Measurements from ENCODE around the gene EFNA2.
"Not testable (repeated sequence)": the region's sequence is repeated elsewhere in the genome, so short reads cannot be mapped to it uniquely, and the experiment has no call there.

Gene EFNA2

DNA sequence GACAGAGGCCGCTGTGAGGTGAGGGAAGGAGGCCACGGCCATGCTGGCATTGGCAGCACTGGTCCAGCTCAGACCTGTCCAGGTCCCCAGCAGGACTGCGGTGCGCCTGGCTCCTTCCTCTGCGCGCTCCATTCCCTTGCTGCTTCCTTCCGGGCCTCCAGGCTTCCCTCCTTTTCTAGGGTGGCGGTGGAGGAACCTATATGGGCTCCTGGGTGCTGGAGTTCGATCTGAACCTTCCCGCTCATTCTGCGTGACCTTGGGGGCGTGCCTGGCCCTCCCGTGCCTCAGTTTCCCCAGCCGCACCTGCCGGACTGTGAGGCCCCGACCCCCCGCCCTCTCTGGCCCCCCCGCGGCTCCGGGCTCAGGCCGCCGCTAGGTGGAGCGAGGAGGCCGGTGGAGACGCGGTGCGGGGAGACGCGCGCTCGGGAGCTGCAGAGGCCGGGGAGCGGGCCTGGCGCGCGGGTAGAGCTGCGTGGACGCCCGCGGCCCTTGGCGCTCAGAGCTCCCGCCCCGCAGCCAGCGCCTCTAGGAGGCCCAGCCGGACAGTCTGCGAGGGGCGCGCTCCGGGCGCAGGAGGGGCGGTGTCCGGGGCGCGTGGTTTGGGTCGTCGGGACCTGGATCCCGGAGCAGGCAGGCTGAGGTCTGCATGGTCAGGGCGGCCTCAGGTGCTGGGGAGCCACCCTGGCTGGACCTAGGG lies 29.9 kb downstream of the EFNA2 start:
- peak in 1 of 3 donors; percentile 26 for DNase-seq (ENCODE audit: low read depth in 2 of 3, low spot score in 1 of 3)

DNA sequence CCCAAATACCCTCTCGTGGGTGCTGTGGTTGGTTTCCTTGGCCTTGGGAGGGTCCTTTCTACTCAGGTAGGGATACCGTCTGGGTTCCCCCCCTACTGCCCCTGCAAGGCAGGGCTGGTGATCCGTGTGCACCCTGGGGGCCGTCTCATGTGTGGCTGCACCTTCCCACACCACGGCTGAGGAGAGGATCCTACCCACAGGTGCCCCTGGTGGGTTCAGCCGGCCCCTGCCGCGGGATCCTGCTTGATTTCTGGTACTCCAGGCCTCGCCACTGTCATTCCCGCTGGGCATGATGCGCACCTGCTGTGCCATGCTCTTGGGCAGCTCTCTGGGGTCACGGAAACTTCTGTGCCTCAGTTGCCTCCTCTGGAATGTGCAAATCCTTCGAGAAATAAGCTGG lies 30.8 kb downstream of the EFNA2 start:
- no peak for DNase-seq (ENCODE audit: low read depth in 2 of 3, low spot score in 1 of 3)

DNA sequence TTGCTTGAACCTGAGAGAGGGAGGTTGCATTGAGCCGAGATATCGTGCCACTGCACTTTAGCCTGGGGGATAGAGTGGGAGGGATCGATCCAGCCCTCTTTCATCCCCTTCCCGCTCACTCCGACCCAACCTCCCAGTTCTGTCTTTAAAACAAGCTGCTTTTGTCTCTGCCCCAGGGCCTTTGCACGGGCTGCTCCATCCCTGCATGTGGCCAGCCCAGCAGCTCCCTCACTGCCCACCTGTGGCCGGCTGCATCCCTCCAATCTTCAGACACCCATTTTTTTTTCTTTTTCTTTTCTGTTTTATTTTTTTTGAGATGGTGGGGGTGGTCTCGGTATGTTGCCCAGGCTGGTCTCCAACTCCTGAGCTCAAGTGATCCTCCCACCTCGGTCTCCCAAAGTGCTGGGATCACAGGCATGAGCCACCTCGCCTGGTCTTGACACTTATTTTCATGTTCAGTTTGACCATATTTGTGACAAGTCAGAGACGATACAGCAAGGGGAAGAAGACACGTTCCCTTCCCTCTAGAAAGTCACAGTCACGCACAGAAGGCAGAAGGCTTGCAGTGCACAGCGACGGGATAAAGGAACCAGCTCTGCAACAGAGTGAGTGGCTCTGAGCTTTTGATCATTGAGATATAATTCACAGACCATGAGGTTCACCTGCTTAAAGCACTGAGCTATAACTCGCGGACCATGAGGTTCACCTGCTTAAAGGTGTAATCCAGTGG lies 31.8 kb downstream of the EFNA2 start:
- DNase-seq (ENCODE audit: low read depth in 2 of 3, low spot score in 1 of 3) = no peak

DNA sequence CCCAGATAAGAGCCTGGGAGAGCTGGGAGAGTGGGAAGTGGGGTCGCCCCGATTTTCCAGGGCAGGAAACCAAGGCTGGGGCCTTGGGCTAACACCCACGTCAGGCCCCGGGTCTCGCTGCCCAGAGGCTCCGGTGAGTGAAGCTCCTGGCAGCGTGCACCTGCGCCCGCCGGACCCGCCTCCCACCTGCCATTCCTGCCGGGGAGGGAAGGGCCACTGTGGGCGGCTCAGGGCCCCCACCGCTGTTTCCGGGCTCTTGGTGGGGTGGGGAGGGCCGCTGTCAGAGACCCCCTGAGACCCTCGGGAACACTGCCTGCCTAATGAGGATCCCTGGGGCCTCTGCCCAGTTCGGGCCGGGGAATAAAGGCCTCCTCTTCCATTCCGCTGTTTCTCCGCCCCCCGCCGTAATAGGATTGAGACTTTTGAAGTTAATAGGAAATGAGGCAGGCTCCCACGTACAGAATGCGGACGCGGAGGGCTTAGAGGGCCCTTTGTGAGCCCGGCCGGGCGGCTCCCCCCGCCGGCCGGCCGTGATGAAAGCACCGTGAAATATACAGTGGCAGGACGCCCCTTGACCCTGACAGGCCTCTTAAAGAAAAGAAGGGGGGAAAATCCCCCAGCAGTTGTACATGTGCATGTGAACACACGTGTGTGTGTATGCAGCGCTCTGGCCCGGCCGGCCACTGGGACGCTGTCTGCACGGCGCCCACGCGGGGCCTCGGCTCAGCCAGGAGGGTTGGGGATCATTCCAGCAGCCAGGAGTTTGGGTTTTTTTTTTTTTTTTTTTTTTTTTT lies 33.2 kb downstream of the EFNA2 start:
- DNase-seq (ENCODE audit: low read depth in 2 of 3, low spot score in 1 of 3) = no peak

DNA sequence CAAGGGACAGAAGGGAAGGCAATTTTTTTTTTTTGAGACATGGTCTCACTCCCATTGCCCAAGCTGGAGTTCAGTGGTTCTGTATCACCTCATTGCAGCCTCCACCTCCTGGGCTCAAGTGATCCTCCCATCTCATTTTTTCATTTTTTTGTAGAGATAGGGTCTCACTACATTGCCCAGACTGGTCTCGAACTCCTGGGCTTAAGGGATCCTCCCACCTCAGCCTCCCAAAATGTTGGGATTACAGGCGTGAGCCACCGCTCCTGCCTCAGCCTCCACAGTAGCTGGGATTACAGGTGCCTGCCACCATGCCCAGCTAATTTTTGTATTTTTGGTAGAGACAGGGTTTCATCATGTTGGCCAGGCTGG lies 34.6 kb downstream of the EFNA2 start:
- not testable (repeated sequence) for DNase-seq (ENCODE audit: low read depth in 2 of 3, low spot score in 1 of 3)

DNA sequence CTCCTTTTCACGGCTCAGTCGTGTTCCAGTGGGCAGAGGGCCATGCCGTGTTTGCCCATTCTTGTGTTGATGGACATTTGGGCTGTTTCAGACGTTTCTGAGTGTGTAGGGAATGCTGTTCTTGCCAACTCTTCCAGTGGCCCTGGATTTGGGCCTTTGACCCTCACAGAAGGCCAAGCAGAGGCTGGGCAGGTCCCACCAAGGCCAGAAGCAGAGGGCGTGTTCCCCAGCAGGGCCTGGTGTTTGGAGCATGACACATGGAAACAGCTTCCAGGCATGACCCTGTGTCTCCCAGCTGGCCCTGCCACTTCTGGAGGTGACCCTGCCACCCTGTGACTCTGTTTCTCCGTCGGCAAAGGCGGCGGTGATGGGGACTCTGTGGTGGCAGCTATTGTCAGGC lies 35.9 kb downstream of the EFNA2 start:
- DNase-seq (ENCODE audit: low read depth in 2 of 3, low spot score in 1 of 3) = no peak

DNA sequence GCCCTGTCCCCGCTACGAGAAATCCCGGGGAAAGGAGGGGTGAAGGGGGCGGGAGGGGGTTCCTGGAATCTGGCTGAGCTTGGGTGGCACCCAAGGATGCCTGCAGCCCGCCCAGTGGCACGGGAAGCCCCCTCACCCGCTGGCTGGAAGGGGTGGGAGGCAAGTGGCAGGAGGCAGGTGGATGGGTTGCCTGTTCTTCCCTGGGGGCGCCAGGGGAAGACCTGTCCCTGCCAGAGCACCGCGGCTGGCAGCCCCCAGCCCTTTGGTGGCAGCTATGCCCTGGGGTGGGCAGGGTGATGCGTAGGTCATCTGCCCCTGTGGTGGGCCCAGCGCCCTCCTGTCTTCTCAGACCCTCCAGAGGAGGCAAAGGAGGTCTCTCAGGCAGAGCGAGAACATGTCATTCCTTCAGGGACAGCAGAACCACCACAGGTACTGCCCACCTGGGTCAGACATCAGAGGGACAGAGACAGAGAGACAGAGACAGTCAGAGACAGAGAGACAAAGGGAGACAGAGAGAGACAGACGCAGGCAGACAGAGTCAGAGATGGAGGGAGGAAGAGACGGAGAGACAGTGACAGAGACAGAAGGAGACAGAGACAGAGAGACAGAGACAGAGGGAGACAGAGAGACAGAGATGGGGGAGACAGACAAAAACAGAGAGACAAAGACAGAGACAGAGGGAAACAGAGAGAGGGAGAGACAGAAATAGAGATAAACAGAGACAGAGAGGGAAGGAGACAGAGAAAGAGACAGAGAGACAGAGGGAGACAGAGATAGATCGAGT lies 36.7 kb downstream of the EFNA2 start:
- DNase-seq (ENCODE audit: low read depth in 2 of 3, low spot score in 1 of 3) = no peak

DNA sequence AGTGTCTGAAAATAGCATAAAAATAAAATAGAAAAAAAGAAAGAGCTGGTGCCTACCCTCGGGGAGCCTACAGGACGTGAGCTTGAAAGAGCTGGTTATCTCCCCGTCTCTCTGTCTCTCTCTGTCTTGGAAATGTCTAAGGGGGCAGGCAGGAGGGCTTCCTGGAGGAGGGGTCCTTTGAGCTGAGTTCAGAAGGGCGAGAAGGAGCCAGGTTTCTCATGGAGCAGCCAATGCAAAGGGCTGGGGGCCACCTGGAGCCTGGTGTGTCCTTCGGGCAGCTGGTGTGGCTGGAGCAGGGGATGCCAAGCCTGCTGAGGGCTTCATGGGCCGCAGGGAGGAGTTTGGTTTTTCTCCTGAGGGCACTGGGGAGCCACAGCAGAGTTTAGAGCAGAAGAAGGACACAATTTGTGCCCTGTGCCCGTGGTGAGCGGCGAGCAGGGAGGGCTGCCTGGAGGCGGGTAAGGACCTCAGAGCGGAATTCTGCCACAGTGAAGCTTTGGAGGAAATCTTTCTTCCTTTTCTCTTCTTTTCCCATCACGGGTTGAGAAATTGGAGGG lies 38.7 kb downstream of the EFNA2 start:
- DNase-seq (ENCODE audit: low read depth in 2 of 3, low spot score in 1 of 3) = no peak

DNA sequence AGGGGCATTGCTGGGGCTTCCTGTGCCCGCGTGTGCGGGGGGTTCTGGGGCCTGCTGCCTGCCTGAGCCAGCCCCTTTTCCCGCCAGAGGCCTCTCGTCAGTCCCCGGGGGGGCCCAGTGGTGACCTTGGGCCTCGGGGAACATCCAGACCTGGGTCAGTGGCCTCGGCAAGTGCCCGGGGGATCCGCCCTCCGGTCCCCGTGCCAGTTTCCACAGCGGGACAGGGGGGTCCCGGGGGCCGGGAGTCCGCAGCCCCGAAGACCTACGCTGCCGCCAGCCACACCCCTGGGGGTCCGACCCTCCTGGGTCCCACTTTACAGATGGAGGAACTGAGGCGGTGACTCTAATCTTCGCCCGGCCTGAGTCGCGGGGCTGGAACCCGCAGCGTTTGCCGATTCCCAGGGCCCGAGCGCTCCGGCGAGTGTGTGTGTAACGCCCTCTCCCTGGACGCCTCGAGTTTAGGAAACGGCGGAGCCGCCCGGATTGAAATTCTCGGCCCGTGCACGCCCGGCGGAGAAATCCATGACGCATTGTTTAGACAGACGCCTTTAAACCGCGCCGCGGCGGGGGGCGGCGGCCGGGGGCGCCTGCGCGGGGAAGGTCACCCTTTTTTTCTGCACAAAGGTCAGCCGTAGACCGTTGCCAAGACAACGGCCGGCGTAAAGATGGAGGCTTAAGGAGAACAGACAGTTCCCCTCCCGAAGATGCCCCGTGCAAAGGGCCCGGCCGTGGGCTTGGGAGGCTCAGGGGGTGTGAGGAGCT lies 39.3 kb downstream of the EFNA2 start:
- peak; percentile 6 to 15 (median 14) for DNase-seq (ENCODE audit: low read depth in 2 of 3, low spot score in 1 of 3)

DNA sequence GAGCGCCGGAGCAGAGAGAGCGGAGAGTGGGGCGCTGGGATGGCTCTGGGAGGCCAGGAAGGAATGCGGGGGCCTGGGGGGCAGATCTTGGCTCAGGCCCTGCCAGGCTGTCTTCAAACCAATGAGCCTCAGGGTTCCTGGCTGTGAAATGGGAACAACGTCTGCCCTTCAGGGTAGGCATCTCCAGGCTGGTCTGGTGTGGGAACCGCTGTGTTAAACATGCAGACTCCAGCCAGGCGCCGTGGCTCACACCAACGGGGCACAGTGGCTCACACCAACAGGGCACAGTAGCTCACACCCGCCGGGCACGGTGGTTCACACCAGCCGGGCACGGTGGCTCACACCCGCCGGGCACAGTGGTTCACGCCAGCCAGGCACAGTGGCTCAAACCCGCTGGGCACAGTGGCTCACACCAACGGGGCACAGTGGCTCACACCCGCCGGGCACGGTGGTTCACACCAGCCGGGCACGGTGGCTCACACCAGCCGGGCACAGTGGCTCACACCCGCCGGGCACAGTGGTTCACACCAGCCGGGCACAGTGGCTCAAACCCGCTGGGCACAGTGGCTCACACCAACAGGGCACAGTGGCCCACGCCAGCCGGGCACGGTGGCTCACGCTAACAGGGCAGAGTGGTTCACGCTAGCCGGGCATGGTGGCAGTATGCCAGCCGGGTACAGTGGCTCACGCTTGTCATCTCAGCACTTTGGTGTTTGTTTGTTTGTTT lies 40.1 kb downstream of the EFNA2 start:
- DNase-seq (ENCODE audit: low read depth in 2 of 3, low spot score in 1 of 3) = no peak

DNA sequence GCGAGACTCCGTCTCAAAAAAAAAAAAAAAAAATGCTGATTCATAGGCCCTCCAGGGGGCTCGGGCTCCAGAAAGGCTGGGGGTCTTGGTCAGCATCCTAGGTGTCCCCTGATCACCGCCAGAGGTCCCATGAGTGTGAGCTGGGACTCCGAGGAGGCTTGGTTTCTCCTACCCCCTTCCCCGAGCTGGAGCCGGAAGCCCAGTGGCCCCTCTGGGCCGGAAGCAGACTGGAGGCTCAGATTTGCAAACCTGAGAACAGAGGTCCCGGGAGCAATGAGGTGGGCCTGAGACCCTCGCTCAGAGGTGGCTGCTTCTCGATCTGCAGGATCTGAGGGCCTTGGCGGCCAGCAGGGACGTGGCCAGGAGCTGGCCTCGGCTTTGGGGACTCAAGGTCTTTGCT lies 41.5 kb downstream of the EFNA2 start:
- DNase-seq (ENCODE audit: low read depth in 2 of 3, low spot score in 1 of 3) = no peak

DNA sequence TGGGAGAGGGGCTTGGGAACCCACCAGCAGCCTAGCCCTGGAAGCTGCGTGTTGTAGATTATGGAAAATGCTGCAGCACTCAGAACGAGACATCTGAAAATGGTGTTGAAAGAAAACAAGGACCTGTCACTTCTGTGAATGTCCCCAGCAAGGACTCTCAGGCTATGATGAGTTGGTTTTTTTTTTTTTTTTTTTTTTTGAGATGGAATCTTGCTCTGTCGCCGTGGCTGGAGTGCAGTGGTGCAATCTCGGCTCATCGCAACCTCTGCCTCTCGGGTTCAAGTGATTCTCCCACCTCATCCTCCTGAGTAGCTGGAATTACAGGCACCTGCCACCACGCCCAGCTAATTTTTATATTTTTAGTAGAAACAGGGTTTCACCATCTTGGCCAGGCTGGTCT lies 46.5 kb downstream of the EFNA2 start:
- not testable (repeated sequence) for DNase-seq (ENCODE audit: low read depth in 2 of 3, low spot score in 1 of 3)

DNA sequence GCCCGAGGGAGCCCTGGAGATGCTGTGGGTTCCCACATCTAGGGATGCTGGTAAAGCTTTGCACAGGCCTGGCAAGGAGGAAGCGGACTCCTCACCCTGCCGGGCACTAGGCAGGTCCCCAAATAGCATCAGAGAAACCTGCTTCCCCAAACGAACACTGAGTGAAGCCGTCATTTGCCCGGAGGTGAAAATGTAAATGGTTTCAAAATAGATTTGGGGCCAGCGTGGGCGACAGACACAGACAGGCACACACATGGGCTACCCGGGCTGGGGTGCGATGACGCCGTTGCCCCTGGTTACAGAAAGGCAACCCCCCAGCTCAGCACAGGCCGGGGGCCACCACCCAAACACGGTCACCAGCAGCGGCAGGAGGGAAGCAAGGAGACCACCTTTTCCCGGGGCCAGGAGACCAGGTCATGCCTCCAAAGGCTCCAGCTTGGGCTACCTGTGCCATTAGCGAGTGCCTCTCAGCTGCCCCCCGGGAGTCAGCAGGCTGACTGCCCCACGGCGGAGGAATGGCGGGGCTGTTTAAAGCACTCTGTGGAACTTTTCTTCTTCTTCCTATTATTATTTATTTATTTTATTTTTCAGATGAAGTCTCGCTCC lies 50.5 kb downstream of the EFNA2 start:
- no peak for DNase-seq (ENCODE audit: low read depth in 2 of 3, low spot score in 1 of 3)

DNA sequence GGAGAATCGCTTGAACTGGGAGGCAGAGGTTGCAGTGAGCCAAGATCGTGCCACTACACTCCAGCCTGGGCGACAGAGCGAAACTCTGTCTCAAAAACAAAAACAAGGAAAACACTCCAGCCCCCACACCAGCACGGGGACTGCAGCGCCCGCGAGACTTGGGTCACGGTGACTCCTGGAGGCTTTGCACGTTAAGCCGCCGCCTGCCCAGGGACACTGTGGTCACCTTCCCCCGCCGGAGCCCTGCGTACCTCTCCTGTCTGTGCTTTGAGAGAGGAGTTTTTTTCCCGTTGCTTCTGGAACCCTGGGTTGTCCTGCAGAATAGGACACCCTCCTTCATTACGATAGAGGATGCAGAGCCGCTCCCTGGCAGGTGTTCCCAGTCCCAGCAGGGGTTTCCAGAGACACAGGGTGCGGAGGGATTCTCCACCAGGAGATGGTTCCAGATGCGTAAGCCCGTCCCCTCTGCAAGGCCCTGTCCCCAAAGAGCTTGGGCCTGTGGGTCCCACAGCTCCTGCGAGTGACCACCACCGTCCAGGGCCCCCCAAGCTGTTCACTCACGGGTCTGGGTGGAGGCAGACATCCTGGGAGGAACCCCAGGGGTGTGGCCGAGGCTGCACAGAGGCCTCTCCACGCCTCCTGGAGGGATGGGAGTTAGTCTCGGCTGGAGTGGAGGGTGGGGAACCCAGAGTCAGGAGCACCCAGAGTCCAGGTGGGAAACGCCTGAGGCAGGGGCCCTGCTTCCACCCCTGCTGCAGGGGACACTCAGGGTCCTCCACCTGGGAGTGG lies 55.2 kb downstream of the EFNA2 start:
- no peak for DNase-seq (ENCODE audit: low read depth in 2 of 3, low spot score in 1 of 3)

DNA sequence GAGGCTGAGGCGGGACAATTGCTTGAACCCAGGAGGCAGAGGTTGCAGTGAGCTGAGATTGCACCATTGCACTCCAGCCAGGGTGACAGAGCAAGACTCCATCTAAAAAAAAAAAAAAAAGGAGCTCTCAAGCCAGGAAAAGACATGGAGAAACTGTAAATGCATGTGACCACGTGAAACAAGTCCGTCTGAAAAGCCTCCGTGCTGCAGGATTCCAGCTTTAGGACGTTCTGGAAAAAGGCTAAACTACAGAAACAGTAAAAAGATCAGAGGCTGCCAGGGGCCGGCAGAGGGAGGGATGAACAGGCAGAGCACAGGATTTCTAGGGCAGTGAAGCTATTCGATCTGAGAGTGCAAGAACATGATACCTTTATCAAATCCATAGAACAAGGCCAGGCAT lies 57.4 kb downstream of the EFNA2 start:
- DNase-seq (ENCODE audit: low read depth in 2 of 3, low spot score in 1 of 3) = no peak

DNA sequence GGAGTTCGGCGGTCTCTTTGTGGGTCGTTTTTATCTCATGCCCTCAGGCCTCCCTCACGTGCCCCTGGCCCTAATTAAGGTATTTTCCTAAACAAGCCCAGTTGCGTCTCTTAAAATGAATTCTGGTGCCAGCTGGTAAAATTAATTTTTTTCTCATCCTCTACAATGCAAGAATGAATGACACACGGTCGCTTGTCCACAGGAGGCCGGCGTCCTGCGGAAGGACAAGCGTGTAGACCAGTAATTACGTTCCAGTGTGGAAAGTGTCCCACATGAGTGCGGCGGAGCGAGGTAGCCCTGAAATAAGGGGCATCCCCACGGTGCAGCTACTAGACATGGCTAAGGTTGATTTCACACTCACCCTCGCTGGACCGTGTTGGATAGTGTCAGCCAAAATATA lies 63.5 kb downstream of the EFNA2 start:
- no peak for DNase-seq (ENCODE audit: low read depth in 2 of 3, low spot score in 1 of 3)

DNA sequence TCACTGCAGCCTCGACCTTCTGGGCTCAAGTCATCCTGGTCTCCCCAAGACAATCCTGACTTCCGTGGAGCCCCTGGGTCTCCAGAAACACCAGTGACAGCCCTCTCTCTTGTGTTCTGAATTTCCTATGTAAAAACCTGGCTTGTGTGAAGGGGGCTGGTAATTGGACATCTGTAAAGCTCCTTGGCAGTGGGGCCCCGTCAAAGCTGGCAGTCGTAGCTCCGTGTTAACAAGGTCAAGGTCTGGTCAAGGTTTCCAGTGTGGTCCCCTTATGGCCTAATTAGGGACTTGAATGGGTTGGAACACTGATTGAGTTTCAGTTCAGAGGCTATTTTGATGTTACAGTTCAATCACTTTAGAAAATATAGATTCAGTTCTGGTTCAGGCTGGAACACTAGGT lies 65.2 kb downstream of the EFNA2 start:
- no peak for DNase-seq (ENCODE audit: low read depth in 2 of 3, low spot score in 1 of 3)
